Measurements from ENCODE around the gene MUC4. TPM values are rescaled to one million over a fixed set of nuclear protein-coding genes. Genes with fewer than 3 reads are reported as not detected.
"Not testable (repeated sequence)": the region's sequence is repeated elsewhere in the genome, so short reads cannot be mapped to it uniquely, and the experiment has no call there.

Gene MUC4
- total RNA-seq, 1 experiment from 2014 or later, result not detected

DNA sequence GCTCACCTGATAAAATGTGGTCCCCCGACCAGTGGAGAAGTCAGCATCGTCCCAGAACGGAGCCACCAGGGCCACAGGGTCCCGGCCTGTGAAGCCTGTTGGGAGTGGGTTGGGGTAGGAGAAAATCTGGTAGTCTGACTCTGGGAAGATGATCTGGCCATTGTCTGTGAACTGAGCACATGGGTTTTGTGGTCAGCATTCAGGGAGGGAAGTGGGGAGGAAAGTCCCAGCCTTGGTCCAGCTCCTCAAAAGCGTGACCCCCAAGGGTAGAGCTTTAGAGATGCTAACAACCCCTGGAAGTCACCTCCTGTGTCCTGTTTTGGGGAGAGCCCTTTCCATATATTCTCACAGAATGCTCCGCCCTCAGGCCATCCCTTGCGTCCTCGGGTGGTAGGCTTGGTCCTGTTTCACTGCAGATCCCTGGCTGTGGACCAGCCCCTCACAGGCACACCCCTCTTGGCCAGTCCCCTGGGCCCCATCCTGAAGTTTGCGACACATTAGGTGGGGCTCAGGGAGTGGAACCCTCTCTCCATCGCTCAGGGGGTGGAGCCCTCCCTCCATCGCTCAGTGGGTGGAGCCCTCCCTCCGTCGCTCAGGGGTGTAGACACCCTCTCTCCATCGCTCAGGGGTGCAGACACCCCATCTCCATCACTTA is 40.0 kb downstream of the MUC4 start:
- no peak overlapping the region for H3K4me3 ChIP-seq (ENCODE audit: low read length)
- TF ChIP-seq EZH2 (IDR thresholded peaks at IDR 0.05; ENCODE audit: low read length, unreplicated experiment) (no peak), EZH2phosphoT487 (IDR thresholded peaks at IDR 0.05; ENCODE audit: borderline replicate concordance, low read length) (no peak)
- TF ChIP-seq, protein P1, sequence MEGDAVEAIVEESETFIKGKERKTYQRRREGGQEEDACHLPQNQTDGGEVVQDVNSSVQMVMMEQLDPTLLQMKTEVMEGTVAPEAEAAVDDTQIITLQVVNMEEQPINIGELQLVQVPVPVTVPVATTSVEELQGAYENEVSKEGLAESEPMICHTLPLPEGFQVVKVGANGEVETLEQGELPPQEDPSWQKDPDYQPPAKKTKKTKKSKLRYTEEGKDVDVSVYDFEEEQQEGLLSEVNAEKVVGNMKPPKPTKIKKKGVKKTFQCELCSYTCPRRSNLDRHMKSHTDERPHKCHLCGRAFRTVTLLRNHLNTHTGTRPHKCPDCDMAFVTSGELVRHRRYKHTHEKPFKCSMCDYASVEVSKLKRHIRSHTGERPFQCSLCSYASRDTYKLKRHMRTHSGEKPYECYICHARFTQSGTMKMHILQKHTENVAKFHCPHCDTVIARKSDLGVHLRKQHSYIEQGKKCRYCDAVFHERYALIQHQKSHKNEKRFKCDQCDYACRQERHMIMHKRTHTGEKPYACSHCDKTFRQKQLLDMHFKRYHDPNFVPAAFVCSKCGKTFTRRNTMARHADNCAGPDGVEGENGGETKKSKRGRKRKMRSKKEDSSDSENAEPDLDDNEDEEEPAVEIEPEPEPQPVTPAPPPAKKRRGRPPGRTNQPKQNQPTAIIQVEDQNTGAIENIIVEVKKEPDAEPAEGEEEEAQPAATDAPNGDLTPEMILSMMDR (conservative IDR thresholded peaks at IDR 0.05; ENCODE audit: low read depth, low read length), result no peak
- H3F3A ChIP-seq (ENCODE audit: low read length, unreplicated experiment), result no peaks in the 10 kb centered on the region
- no peaks in the 10 kb centered on the region for H4K20me1 ChIP-seq (ENCODE audit: low read length)
- H3K4me1 ChIP-seq (ENCODE audit: insufficient read depth, low read length), result no peaks in the 10 kb centered on the region
- no peak overlapping the region for H2AFZ ChIP-seq (ENCODE audit: low read length)
- no peak for ATAC-seq
- H3K9ac ChIP-seq (ENCODE audit: low read length), result no peak overlapping the region
- no peaks in the 10 kb centered on the region for H3K27me3 ChIP-seq (ENCODE audit: low read length)
- BruUV-seq (replicated peaks), result no TSS peak
- CTCF ChIA-PET, result no interaction called here
- no peak for DNase-seq
- no peaks in the 10 kb centered on the region for H3K9me3 ChIP-seq (ENCODE audit: low read length)
- POLR2A ChIA-PET (ENCODE audit: unreplicated experiment), result no interaction called here
- no peaks in the 10 kb centered on the region for H3K36me3 ChIP-seq (ENCODE audit: low read depth, low read length)
- H3K79me2 ChIP-seq (ENCODE audit: low read length), result no peaks in the 10 kb centered on the region
- intact Hi-C loops (cut with micrococcal nuclease), result no loop called here
- no peak overlapping the region for H3K27ac ChIP-seq (ENCODE audit: low read length)
- H3K4me2 ChIP-seq (ENCODE audit: low read length), result no peak overlapping the region
- H3K9me2 ChIP-seq (replicated peaks; ENCODE audit: low read length), result no peaks in the 10 kb centered on the region

DNA sequence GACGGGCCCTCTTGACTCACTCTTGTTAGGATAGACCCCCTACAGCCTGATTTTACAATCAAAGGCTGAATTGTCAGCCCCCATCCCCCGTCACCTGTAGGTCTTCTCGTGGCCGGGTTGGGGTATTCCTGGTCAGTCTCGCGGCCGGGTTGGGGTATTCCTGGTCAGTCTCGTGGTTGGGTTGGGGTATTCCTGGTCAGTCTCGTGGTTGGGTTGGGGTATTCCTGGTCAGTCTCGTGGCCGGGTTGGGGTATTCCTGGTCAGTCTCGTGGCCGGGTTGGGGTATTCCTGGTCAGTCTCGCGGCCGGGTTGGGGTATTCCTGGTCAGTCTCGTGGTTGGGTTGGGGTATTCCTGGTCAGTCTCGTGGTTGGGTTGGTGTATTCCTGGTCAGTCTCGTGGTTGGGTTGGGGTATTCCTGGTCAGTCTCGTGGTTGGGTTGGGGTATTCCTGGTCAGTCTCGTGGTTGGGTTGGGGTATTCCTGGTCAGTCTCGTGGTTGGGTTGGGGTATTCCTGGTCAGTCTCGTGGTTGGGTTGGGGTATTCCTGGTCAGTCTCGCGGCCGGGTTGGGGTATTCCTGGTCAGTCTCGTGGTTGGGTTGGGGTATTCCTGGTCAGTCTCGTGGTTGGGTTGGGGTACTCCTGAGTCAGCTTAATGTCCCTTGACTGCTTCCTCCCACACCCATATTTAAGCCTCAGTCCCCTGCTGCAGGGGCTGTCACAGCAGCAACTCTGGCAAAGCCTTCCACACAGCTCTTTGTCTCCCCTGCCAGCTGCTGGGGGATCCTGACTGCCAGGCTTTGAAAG is 40.7 kb downstream of the MUC4 start:
- H3K36me3 ChIP-seq (ENCODE audit: low read depth, low read length); ATAC-seq; H3F3A ChIP-seq (ENCODE audit: low read length, unreplicated experiment); H3K9me2 ChIP-seq (replicated peaks; ENCODE audit: low read length); BruUV-seq (replicated peaks); CTCF ChIA-PET; DNase-seq; H3K9ac ChIP-seq (ENCODE audit: low read length); H4K20me1 ChIP-seq (ENCODE audit: low read length); H3K27me3 ChIP-seq (ENCODE audit: low read length); POLR2A ChIA-PET (ENCODE audit: unreplicated experiment); H2AFZ ChIP-seq (ENCODE audit: low read length); H3K4me2 ChIP-seq (ENCODE audit: low read length); H3K79me2 ChIP-seq (ENCODE audit: low read length); H3K9me3 ChIP-seq (ENCODE audit: low read length); H3K4me1 ChIP-seq (ENCODE audit: insufficient read depth, low read length); H3K27ac ChIP-seq (ENCODE audit: low read length); intact Hi-C loops (cut with micrococcal nuclease); H3K4me3 ChIP-seq (ENCODE audit: low read length): not testable (repeated sequence)

DNA sequence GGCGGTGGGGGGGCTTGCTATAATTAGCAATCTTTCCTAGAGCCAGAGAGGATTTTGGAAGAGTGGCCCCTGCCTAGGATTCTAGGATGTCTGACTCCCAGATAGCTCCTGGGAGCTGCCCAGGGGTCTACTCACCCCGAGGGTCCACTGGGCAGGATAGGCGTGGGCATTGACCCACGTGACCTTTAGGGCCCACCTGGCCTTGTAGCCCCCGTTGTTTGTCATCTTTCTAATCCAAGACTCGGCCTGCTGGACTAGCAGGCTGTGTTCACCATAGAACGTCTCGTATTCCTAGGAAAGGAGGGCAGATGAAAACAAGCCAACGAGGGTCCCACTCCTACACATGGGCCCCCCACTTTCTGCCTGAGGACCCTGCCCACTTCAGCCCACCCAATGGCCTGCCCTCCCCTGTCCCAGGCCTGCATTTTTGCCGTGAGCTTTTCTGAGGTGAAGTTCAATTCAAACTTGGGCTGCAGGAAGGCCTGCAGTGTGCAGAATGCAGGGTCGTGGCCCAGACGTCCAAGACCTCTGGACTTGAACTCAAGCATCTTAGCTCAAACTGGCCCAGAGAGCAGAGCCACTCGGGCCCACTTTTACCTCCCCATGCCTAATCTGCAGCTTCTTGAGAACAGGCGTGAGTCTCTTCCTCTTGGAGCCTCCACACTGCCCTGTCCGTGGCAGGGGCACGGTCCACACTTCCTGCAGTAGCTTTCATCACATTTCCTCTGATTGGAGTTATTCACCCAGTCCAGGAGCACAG is 41.5 kb downstream of the MUC4 start:
- Histone ChIP-seq H3K27me3 (ENCODE audit: low read length) (no peaks in the 10 kb centered on the region), H3K9ac (ENCODE audit: low read length) (no peak overlapping the region), H2AFZ (ENCODE audit: low read length) (no peak overlapping the region), H4K20me1 (ENCODE audit: low read length) (no peaks in the 10 kb centered on the region), H3K27ac (ENCODE audit: low read length) (no peak overlapping the region), H3K36me3 (ENCODE audit: low read depth, low read length) (no peaks in the 10 kb centered on the region), H3F3A (ENCODE audit: low read length, unreplicated experiment) (no peaks in the 10 kb centered on the region), H3K9me2 (replicated peaks; ENCODE audit: low read length) (no peaks in the 10 kb centered on the region), H3K4me3 (ENCODE audit: low read length) (no peak overlapping the region), H3K4me1 (ENCODE audit: insufficient read depth, low read length) (no peaks in the 10 kb centered on the region), H3K4me2 (ENCODE audit: low read length) (no peak overlapping the region), H3K9me3 (ENCODE audit: low read length) (no peaks in the 10 kb centered on the region), H3K79me2 (ENCODE audit: low read length) (no peaks in the 10 kb centered on the region)
- BruUV-seq (replicated peaks), result no TSS peak
- no peak for DNase-seq
- ATAC-seq, result no peak
- ChIA-PET CTCF (no interaction called here), POLR2A (ENCODE audit: unreplicated experiment) (no interaction called here)
- TF ChIP-seq EZH2 (IDR thresholded peaks at IDR 0.05; ENCODE audit: low read length, unreplicated experiment), result no peak
- no peak for TF ChIP-seq EZH2phosphoT487 (IDR thresholded peaks at IDR 0.05; ENCODE audit: borderline replicate concordance, low read length)
- TF ChIP-seq, protein P1 (conservative IDR thresholded peaks at IDR 0.05; ENCODE audit: low read depth, low read length), result no peak
- intact Hi-C loops (cut with micrococcal nuclease), result no loop called here
